Endothelial cell of umbilical vein (primary cell): Measurements from ENCODE around the gene WDR7. TPM values are rescaled to one million over a fixed set of nuclear protein-coding genes. Genes with fewer than 3 reads are reported as not detected.

Experiments used
- BruUV-seq: library from RNA; stranded (reverse); fragments of 400-500 nt; replicated peaks from 2 replicates; lab custom pipeline; 2021; lab: Mats Ljungman, UMichigan
- CTCF ChIA-PET: fragments of 300-600, 350-600 bp; sonication (Branson Sonifier 250); formaldehyde crosslinking; loops from one replicate; lab custom pipeline; 2021; ENCODE audit warnings: antibody characterized with exemption, inconsistent platforms; lab: Charles Lee
- POLR2A ChIA-PET: fragments of 300-600, 350-600 bp; sonication (Branson Sonifier 250); formaldehyde crosslinking; loops from one replicate; lab custom pipeline; 2021; ENCODE audit warnings: antibody characterized with exemption, inconsistent platforms; lab: Charles Lee
- DNase-seq: peaks from one replicate; pipeline ENCODE4 v3.0.0-alpha.2; 2011; ENCODE audit warnings: low read depth, low spot score
- FAIRE-seq: peaks from 2 replicates; lab custom pipeline; 2011; peaks lifted over from hg19 to GRCh38; lab: Jason Lieb, UNC
- H2AFZ ChIP-seq: 2 replicates; pipeline ENCODE4 v1.6.0; 2012; ENCODE audit warnings: low read depth, low read length, control low read depth, inconsistent platforms
- H3K27ac ChIP-seq: 2 replicates; pipeline ENCODE4 v1.5.1; 2011; ENCODE audit warnings: low read depth, mild to moderate bottlenecking, control low read depth, low read length, moderate library complexity; ENCODE audit not compliant: insufficient read depth
- H3K27me3 ChIP-seq, 2 experiments: 2 replicates each; pipeline versions ENCODE4 v1.6.0 to v1.6.1; 2011; ENCODE audit warnings: low read length in 2 of 2, mixed read lengths in 1 of 2; ENCODE audit not compliant: control insufficient read depth in 2 of 2, insufficient read depth in 2 of 2
- H3K36me3 ChIP-seq, 2 experiments: 2 replicates in 1 of 2; 3 replicates in 1 of 2; pipeline ENCODE4 v1.5.1; 2011; ENCODE audit warnings: low read length in 2 of 2, mild to moderate bottlenecking in 1 of 2, moderate library complexity in 1 of 2; ENCODE audit not compliant: control insufficient read depth in 2 of 2, insufficient read depth in 2 of 2; ENCODE audit errors: extremely low read depth in 1 of 2
- H3K4me1 ChIP-seq: 3 replicates; pipeline ENCODE4 v1.5.1; 2011; ENCODE audit warnings: mild to moderate bottlenecking, low read length; ENCODE audit not compliant: control insufficient read depth, insufficient read depth; ENCODE audit errors: extremely low read depth
- H3K4me2 ChIP-seq: 2 replicates; pipeline ENCODE4 v1.6.1; 2011; ENCODE audit warnings: low read length, control low read depth, mixed read lengths; ENCODE audit not compliant: insufficient read depth
- H3K4me3 ChIP-seq, 3 experiments: fragments of 200-600 bp in 1 of 3; sonication (generic), shearing (Covaris generic) in 1 of 3; replicated peaks in 1 of 3; 2 replicates each; pipeline ENCODE4 v1.5.1; 2011 to 2016; ENCODE audit warnings: control low read depth in 3 of 3, low read length in 3 of 3, mild to moderate bottlenecking in 2 of 3, inconsistent platforms in 1 of 3, low read depth in 1 of 3, moderate library complexity in 1 of 3; ENCODE audit not compliant: insufficient read depth in 1 of 3
- H3K79me2 ChIP-seq: 2 replicates; pipeline ENCODE4 v1.6.0; 2012; ENCODE audit warnings: low read length, inconsistent platforms; ENCODE audit not compliant: control insufficient read depth, insufficient read depth
- H3K9ac ChIP-seq: replicated peaks from 2 replicates; pipeline ENCODE3; 2011; ENCODE audit warnings: low read length, control low read depth; ENCODE audit not compliant: insufficient read depth; ENCODE audit errors: extremely low read depth
- H3K9me1 ChIP-seq: replicated peaks from 3 replicates; pipeline ENCODE4 v1.6.0; 2011; ENCODE audit warnings: mild to moderate bottlenecking, low read length; ENCODE audit not compliant: control insufficient read depth, insufficient read depth; ENCODE audit errors: extremely low read depth
- H3K9me3 ChIP-seq: replicated peaks from 2 replicates; pipeline ENCODE4 v1.5.1; 2012; ENCODE audit warnings: low read length, inconsistent platforms; ENCODE audit not compliant: control insufficient read depth, insufficient read depth
- H4K20me1 ChIP-seq: replicated peaks from 2 replicates; pipeline ENCODE3; 2011; ENCODE audit warnings: mild to moderate bottlenecking, low read length; ENCODE audit not compliant: control insufficient read depth, insufficient read depth; ENCODE audit errors: extremely low read depth
- CTCF ChIP-seq, 2 donors: IDR thresholded peaks; 1 replicate in 1 of 2; 2 replicates in 1 of 2; pipeline ENCODE4 v1.5.1; 2011; ENCODE audit warnings: low read length in 2 of 2, mild to moderate bottlenecking in 2 of 2, moderate library complexity in 2 of 2, control low read depth in 1 of 2, inconsistent platforms in 1 of 2, low read depth in 1 of 2; ENCODE audit not compliant: insufficient read depth in 1 of 2; ENCODE audit errors: extremely low read depth in 1 of 2
- EZH2 ChIP-seq: IDR thresholded peaks from 2 replicates; pipeline ENCODE4 v1.6.1; 2012; ENCODE audit warnings: borderline replicate concordance, low read depth, mild to moderate bottlenecking, moderate library complexity, low read length, inconsistent platforms; ENCODE audit not compliant: severe bottlenecking
- FOS ChIP-seq: IDR thresholded peaks from 2 replicates; pipeline ENCODE4 v1.6.1; 2011; ENCODE audit warnings: mild to moderate bottlenecking, low read length, moderate library complexity, borderline replicate concordance; ENCODE audit not compliant: insufficient read depth
- GATA2 ChIP-seq: IDR thresholded peaks from 2 replicates; pipeline ENCODE4 v1.7.0; 2011; ENCODE audit warnings: low read depth, mild to moderate bottlenecking, moderate library complexity, mixed read lengths, low read length; ENCODE audit not compliant: insufficient read length, insufficient read depth
- JUN ChIP-seq: IDR thresholded peaks from 2 replicates; pipeline ENCODE4 v1.6.1; 2011; ENCODE audit warnings: borderline replicate concordance, low read depth; ENCODE audit not compliant: insufficient read length, insufficient read depth
- MAX ChIP-seq: IDR thresholded peaks from 2 replicates; pipeline ENCODE4 v1.6.1; 2011; ENCODE audit not compliant: insufficient read depth, insufficient read length
- MYC ChIP-seq: IDR thresholded peaks from one replicate; pipeline ENCODE4 v1.6.1; 2011; ENCODE audit warnings: mild to moderate bottlenecking, low read depth, low read length
- POLR2A ChIP-seq: IDR thresholded peaks from 2 replicates; pipeline ENCODE4 v1.6.1; 2012; ENCODE audit warnings: low read depth, mild to moderate bottlenecking, control low read depth, low read length
- POLR2AphosphoS5 ChIP-seq: IDR thresholded peaks from 2 replicates; pipeline ENCODE4 v1.6.1; 2012; ENCODE audit warnings: low read depth, mild to moderate bottlenecking, control low read depth, low read length, moderate library complexity; ENCODE audit not compliant: insufficient read depth
- dilution Hi-C: fragments of 300-500 bp; cut with MboI; formaldehyde crosslinking; loops from one replicate; pipeline ENCODE4 v1.15.0; 2019; ENCODE audit warnings: low sequenced_read_pairs; ENCODE audit not compliant: extremely low pct_ligation_motif_present
- intact Hi-C: fragments of 100-400 bp; cut with micrococcal nuclease; formaldehyde crosslinking; loops from one replicate; pipeline ENCODE4 v1.10.0; 2022
- polyA plus RNA-seq, 4 experiments: library from polyadenylated mRNA; depleted of rRNA in 3 of 4; stranded (reverse) in 3 of 4; unstranded in 1 of 4; fragments of >200 nt; gene quantifications; 2 replicates each; pipeline versions ENCODE4 v1.2.1 to v1.2.3, GENCODE V29; 2011 to 2012; ENCODE audit warnings: missing spikeins in 1 of 4
- total RNA-seq: library from RNA; stranded (reverse); gene quantifications from 2 replicates; pipeline ENCODE4 v1.2.3, GENCODE V29; 2021

The WDR7 gene
- total and polyA plus RNA-seq, 2 donors (not counting 3 experiments of a cell fraction or from before 2014, with no cell fraction given), result 5.9 to 19.0 TPM

GRCh38 chr18:56807901-56808300 is 156.7 kb downstream of the WDR7 start:
- Histone ChIP-seq H3K27me3 (no peaks in the 10 kb centered on the region), H3K4me2 (no peak overlapping the region), H3K36me3 (no peaks in the 10 kb centered on the region), H3K27ac (no peak overlapping the region), H3K9me1 (no peaks in the 10 kb centered on the region), H3K4me3 (no peak overlapping the region), H2AFZ (no peak overlapping the region), H3K4me1 (no peaks in the 10 kb centered on the region), H3K9ac (no peak overlapping the region), H3K79me2 (no peaks in the 10 kb centered on the region), H4K20me1 (no peaks in the 10 kb centered on the region), H3K9me3 (no peaks in the 10 kb centered on the region)
- intact Hi-C loops (no loop called here), dilution Hi-C loops (no loop called here)
- POLR2A ChIA-PET, result interaction anchor here (0.7 kb wide), 1 partner anchor 52 kb away, joined by 3 read pairs; no protein-coding TSS in a partner anchor
- BruUV-seq, result no TSS peak
- no peak for DNase-seq
- CTCF ChIA-PET, result interaction anchor here (1.1 to 1.5 kb wide), 2 partner anchors 15 to 24 kb away, joined by 3 read pairs; no protein-coding TSS in a partner anchor
- TF ChIP-seq MYC (no peak), MAX (no peak), CTCF (IDR thresholded peaks at IDR 0.05; ENCODE audit: extremely low read depth in 1 of 2, insufficient read depth in 1 of 2, low read depth in 1 of 2, low read length in 2 of 2) (no peak), POLR2AphosphoS5 (no peak), JUN (no peak), FOS (no peak), GATA2 (no peak), POLR2A (no peak), EZH2 (no peak)
- no peak for FAIRE-seq
